22Rv1 (cell line): ENCODE data around the gene MSI2.

ENCODE experiments used
- ZFX ChIP-seq: fragments of 450-650 bp; IDR thresholded peaks from 2 replicates; pipeline ENCODE4 v1.6.1; 2017; ENCODE audit warnings: antibody characterized with exemption, borderline replicate concordance
- TF ChIP-seq, protein P1 (sequence below): fragments of 450-650 bp; IDR thresholded peaks from 2 replicates; pipeline ENCODE4 v1.5.1; 2017; ENCODE audit warnings: mild to moderate bottlenecking

DNA sequence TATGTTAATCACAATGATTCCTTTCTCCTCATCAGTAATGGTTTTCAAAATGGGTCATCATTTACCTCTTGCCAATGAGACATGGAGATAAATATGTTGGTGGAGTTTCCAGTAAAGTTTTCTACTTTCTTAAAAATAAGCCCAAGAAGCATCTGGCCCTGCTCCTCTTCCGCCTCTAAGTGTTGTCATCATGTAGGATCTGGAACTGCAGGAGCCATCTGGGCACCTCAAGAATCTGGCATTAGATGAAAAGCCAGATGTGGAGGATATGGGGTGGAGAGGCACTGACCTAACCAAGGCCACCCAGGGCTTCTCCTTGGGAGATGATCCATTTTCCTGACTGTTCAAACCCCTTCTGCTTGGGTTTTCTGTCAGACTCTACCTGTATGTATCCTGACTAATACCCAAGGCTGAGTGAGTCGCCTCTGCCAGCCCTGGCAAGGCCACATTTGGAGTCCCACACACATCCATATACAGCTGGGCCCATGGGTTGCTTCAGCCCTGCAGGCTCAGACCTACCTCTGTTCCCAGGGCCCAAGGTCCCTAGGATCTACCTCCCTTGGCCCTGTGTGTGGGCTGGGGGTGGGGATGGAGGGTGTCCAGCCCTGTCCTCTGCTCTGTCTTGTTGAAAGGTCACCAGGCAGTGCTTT is 464.2 kb downstream of the MSI2 start:
- TF ChIP-seq, protein P1, sequence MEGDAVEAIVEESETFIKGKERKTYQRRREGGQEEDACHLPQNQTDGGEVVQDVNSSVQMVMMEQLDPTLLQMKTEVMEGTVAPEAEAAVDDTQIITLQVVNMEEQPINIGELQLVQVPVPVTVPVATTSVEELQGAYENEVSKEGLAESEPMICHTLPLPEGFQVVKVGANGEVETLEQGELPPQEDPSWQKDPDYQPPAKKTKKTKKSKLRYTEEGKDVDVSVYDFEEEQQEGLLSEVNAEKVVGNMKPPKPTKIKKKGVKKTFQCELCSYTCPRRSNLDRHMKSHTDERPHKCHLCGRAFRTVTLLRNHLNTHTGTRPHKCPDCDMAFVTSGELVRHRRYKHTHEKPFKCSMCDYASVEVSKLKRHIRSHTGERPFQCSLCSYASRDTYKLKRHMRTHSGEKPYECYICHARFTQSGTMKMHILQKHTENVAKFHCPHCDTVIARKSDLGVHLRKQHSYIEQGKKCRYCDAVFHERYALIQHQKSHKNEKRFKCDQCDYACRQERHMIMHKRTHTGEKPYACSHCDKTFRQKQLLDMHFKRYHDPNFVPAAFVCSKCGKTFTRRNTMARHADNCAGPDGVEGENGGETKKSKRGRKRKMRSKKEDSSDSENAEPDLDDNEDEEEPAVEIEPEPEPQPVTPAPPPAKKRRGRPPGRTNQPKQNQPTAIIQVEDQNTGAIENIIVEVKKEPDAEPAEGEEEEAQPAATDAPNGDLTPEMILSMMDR: no peak
- no peak for TF ChIP-seq ZFX
